HepG2 (cell line): ENCODE measurements around the gene PBX2. TPM values are rescaled to one million over a fixed set of nuclear protein-coding genes. Genes with fewer than 3 reads are reported as not detected.

Experiments used
- ARID4A ChIP-seq: sonication (generic); formaldehyde crosslinking; IDR thresholded peaks from 2 replicates; pipeline ENCODE4 v1.5.0; 2020; ENCODE audit warnings: mild to moderate bottlenecking, missing genetic modification reagents, borderline replicate concordance
- BORCS8-MEF2B ChIP-seq: sonication (generic); formaldehyde crosslinking; IDR thresholded peaks from 2 replicates; pipeline ENCODE4 v1.8.0; 2022; ENCODE audit warnings: mild to moderate bottlenecking, missing genetic modification reagents
- DZIP1 ChIP-seq: sonication (generic); formaldehyde crosslinking; IDR thresholded peaks from 2 replicates; pipeline ENCODE4 v1.5.0; 2020; ENCODE audit warnings: mild to moderate bottlenecking, missing genetic modification reagents
- HNRNPK ChIP-seq: fragments of 200-400 bp; formaldehyde crosslinking; IDR thresholded peaks from 2 replicates; pipeline ENCODE4 v1.6.1; 2018; ENCODE audit warnings: low read length, low read depth, moderate library complexity, mild to moderate bottlenecking; ENCODE audit not compliant: poor library complexity, severe bottlenecking
- KMT2B ChIP-seq: IDR thresholded peaks from 2 replicates; pipeline ENCODE4 v1.6.1; 2016; ENCODE audit warnings: missing genetic modification reagents, missing compliant biosample characterization
- MAX ChIP-seq: IDR thresholded peaks from 2 replicates; pipeline ENCODE4 v1.6.1; 2012; ENCODE audit warnings: inconsistent platforms
- PATZ1 ChIP-seq: sonication (generic); formaldehyde crosslinking; IDR thresholded peaks from 2 replicates; pipeline ENCODE4 v1.4.0; 2020; ENCODE audit warnings: missing genetic modification reagents
- SALL1 ChIP-seq: sonication (generic); formaldehyde crosslinking; IDR thresholded peaks from 2 replicates; pipeline ENCODE4 v1.8.0; 2022; ENCODE audit warnings: mild to moderate bottlenecking, missing genetic modification reagents
- TMF1 ChIP-seq: sonication (generic); formaldehyde crosslinking; IDR thresholded peaks from 2 replicates; pipeline ENCODE4 v1.8.1; 2022; ENCODE audit warnings: low read depth, missing genetic modification reagents
- ZFY ChIP-seq: sonication (generic); formaldehyde crosslinking; IDR thresholded peaks from 2 replicates; pipeline ENCODE4 v1.4.0; 2020; ENCODE audit warnings: missing genetic modification reagents
- polyA plus RNA-seq, 8 experiments: library from polyadenylated mRNA; depleted of rRNA in 3 of 8; stranded (reverse) in 7 of 8; unstranded in 1 of 8; fragments of >200 nt; fragmentation: Illumina TruSeq in 4 of 8; extraction: Trizol in 4 of 8; gene quantifications; 2 replicates each; pipeline versions ENCODE4 v1.2.1 to v1.2.3, GENCODE V29; 2011 to 2016; ENCODE audit warnings: low read depth in 4 of 8, missing spikeins in 1 of 8, mixed read lengths in 1 of 8; ENCODE audit not compliant: insufficient read depth in 1 of 8
- total RNA-seq, 5 experiments: library from RNA; depleted of rRNA; stranded (reverse); fragments of >200 nt; fragmentation: Illumina TruSeq; extraction: Trizol; gene quantifications; 2 replicates each; pipeline ENCODE4 v1.2.3, GENCODE V29; 2016; ENCODE audit warnings: low read depth in 1 of 5

Gene PBX2
- total and polyA plus RNA-seq, 2 of the 13 experiments (the other 11 are each of a cell fraction or from before 2014, with no cell fraction given), result 42.3 to 77.8 TPM

GRCh38 chr6:32178547-32179440 is 11.2 kb downstream of the PBX2 start (continued):
- TF ChIP-seq DZIP1 (CRISPR knock-in tag) (no peak), PATZ1 (CRISPR knock-in tag) (peak; percentile 13; the same call in 1 of the 2 replicates), SALL1 (CRISPR knock-in tag) (0 out of 2 replicates have a peak, but pooled peaks have one; percentile 6), MAX (peak; percentile 30; the same call in 1 of the 2 replicates), BORCS8-MEF2B (no peak), TMF1 (CRISPR knock-in tag) (no peak), ZFY (CRISPR knock-in tag) (peak; percentile 41; the same call in 1 of the 2 replicates), HNRNPK (no peak), KMT2B (no peak), ARID4A (CRISPR knock-in tag) (peak; percentile 78)
